Measurements from ENCODE around the gene RUVBL2.

- TF ChIP-seq POLR2A (IDR thresholded peaks at IDR 0.05; ENCODE audit: low read length) (peak; percentile 0), GATA1 (IDR thresholded peaks at IDR 0.05; ENCODE audit: low read depth, low read length) (no peak)
Measured at GRCh38 chr19:48959341-48960239, 34.1 kb upstream of the RUVBL2 start.

Measured in erythroblast (primary cell).